Right renal pelvis (tissue), 4 donors: Measurements from ENCODE around the gene UBB. TPM values are rescaled to one million over a fixed set of nuclear protein-coding genes. Genes with fewer than 3 reads are reported as not detected.

Source experiments
- DNase-seq, 4 donors: peaks; one replicate each; pipeline ENCODE4 v3.0.0-alpha.2; 2013; ENCODE audit warnings: low read depth in 4 of 4, low spot score in 3 of 4, missing footprints in 1 of 4
- polyA plus RNA-seq, 4 donors: library from polyadenylated mRNA; unstranded; fragments of 120-200 nt; gene quantifications; one replicate each; pipeline ENCODE4 v1.2.1, GENCODE V29; 2013; ENCODE audit not compliant: insufficient read length in 4 of 4

Gene UBB
- polyA plus RNA-seq, 4 donors, result 1,918 to 2,243 (median 2,152) TPM

DNA sequence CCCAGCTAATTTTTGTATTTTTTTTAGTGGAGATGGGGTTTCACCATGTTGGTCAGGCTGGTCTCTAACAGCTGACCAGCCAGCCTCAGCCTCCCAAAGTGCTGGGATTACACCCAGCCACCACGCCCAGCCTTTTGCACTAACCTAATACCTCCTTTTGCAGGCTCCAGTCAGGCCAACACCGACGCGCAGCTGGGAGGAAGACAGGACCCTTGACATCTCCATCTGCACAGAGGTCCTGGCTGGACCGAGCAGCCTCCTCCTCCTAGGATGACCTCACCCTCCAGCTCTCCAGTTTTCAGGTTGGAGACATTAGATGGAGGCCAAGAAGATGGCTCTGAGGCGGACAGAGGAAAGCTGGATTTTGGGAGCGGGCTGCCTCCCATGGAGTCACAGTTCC, 36.5 kb downstream of the UBB start:
- DNase-seq, result no peak

DNA sequence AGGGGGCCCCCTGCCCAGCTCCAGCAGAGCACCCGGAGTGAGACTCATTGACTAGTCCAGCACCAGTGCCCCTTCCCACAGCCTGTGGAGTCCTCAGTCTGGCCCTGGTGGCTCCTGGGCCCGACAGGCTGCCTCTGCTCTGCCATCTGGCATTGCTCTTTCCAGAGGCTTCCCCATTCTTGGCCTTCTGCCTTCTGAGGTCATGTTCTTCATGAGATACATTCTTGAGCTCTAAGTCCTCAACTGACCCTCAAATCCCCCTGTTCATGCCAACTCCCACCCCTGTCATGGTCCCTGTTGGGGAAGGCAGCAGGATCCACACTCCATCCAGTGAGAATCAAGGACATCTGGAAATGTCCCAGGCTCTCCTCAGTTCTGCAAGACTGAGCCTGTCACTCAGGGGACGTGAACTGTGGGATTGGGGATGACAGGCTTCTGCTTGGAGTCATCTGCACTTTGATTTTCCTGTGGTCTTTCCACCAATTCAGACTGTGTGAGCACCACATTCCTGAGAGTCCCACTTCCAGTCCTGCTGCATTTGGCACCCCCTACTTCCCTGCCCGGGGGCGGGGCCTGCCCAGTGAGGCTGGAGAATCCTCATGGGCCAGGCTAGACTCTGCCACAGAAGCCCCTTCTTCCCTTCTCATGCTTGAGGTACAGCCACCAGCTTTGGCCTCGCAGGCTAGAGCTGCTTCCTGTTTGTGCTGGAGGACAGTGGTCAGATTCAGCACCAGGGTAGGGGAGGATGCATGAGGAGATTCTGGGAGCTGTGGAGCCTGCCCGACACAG, 37.2 kb downstream of the UBB start:
- DNase-seq, result no peak

DNA sequence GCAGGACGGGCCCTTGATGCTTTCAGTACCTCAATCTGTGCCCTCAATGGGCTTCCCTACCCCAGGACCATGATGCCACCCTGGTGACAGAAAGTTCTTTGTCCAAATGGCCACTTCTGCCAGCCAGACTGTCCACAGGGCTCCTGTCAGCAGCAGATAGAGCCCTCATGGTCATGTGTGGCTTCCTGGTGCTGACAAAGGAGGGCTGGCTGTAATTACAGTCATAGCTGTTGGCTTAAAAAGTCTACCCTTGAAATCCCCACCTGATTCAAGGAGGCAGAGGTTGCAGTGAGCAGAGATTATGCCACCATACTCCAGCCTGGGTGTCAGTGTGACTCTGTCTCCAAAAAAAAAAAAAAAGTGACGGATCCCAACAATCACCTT, 37.8 kb downstream of the UBB start:
- DNase-seq, result no peak

DNA sequence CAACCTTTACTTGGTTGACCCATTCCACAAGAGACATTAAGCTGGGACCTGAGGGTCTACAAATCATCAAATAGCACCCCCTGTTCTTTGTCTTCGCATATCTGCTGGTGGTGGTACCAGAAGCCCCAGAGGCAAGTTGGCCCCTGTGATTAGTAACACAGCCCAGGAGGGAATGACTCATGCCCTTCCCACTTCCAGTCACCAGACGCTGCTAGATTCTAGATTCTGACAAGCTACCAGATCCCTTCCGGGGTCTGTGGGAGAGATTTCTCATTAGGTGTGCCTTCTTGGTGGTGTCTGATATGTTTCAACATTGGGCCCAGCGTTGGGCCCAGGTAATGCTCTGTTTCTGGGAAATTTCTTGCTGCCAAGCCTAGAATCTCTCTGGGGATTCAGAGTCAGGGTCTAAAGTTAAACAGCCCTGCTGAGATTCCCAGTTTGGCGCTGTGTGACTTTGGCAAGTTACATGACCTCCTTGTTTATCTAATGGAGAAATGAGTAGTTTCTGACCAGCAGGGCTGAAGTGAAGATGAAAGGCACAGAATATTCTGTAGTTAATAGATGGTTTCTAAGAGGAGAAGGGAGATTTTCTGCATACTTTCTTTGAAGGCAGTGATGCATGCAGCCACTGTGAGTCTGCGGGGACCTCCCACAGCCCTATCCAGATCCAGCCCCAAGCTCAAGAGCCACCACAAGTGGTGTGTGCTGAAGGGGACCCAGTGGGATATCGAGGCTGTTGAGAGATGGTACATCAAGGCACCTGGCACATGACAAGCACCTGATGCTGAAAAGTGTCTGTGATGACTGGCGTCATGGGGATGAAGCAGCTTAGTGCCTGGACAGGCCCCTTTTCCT, 38.4 kb downstream of the UBB start:
- no peak for DNase-seq

DNA sequence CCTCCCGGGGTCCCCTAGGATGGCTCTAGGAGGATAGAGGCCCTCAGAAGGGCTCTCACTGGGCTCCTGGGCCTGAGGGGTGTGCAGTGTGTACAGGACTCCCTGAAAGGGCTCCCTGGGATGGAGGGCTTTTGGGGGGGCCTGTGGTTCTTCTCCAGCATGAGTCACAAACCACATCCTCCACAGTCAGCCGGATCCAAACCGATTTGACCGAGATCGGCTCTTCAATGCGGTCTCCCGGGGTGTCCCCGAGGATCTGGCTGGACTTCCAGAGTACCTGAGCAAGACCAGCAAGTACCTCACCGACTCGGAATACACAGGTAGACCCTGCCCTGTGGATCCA, 39.0 kb downstream of the UBB start:
- no peak for DNase-seq

DNA sequence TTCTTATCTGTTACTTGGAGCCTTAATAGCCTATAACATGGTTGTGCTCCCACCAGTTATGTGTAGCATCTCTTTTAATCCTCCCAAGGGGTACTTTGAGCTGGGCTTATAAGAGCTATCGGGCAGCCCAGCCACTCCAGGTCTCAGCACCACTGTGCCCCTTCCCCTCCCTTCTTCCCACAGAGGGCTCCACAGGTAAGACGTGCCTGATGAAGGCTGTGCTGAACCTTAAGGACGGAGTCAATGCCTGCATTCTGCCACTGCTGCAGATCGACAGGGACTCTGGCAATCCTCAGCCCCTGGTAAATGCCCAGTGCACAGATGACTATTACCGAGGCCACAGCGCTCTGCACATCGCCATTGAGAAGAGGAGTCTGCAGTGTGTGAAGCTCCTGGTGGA, 41.5 kb downstream of the UBB start:
- no peak for DNase-seq

DNA sequence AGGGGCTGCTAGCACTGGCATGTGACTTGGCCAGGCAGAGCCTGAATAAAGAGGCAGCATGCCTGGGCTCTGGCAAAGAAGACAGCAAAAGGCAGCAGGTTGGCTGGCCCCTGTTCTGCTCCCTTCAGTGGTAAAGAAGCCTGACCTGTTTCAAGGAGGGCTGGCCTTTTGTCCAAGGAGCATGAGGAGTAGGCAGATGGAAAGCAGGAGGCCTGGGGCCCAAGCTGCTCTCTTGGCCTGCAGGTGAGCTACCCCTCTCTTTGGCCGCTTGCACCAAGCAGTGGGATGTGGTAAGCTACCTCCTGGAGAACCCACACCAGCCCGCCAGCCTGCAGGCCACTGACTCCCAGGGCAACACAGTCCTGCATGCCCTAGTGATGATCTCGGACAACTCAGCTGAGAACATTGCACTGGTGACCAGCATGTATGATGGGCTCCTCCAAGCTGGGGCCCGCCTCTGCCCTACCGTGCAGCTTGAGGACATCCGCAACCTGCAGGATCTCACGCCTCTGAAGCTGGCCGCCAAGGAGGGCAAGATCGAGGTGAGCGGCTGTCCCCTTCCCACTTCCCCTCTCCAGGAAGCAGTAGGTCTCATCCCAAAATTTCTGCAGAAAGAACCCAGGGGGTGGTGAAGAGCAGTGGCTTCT, 42.5 kb downstream of the UBB start:
- no peak for DNase-seq

DNA sequence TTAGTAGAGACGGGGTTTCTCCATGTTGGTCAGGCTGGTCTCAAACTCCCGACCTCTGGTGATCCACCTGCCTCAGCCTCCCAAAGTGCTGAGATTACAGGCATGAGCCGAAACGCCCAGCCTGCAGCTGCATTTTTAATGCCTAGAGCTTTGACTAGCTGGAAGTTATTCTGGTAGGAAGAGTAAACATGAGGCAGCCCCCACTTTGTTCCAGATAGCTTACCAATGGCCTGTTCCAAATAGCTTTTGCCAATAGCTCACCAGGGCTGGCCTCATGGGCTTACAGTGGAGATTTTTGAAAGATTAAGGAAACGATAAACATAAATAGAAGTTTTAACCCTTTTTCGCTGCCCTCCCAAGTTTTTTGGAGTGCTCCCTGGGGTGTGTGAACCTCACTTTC, 44.3 kb downstream of the UBB start:
- no peak for DNase-seq

DNA sequence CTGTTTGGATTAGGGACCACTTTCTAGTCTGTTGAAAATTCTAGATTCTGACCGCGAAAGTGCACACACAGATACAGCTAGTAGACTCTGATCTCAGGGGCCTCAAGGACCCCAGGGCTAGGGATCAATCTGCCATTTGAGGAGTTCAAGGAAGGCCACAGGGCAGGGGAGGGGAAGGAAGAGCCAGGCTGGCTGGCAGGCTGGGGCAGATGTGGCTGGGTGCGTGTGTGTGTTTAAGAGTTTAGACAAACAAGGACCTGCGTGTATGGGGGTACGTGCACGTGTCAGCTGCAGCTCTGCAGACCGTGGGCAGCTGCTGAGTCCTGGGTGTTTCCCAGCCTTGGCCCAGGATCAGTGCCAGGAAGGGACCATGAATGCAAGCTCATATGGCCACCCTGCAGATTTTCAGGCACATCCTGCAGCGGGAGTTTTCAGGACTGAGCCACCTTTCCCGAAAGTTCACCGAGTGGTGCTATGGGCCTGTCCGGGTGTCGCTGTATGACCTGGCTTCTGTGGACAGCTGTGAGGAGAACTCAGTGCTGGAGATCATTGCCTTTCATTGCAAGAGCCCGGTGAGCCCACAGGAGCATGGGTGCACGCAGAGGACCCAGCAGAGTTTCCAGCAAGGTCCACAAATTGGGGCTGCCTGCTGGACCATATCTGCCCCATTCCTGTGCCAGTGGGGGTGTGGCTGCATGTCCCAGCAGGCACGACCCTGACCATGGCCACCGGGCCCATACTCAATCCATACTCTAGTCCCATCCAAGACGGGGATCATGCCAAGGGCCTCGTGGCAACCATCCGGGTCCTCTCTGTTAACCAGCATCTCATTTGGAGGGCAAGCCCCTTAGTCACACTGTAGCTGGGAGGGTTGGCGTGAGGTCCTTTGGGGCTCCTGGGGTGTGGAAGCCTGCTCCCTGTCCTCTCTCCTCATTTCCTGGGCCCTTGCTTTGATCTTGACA, 45.1 kb downstream of the UBB start:
- DNase-seq, result no peak

DNA sequence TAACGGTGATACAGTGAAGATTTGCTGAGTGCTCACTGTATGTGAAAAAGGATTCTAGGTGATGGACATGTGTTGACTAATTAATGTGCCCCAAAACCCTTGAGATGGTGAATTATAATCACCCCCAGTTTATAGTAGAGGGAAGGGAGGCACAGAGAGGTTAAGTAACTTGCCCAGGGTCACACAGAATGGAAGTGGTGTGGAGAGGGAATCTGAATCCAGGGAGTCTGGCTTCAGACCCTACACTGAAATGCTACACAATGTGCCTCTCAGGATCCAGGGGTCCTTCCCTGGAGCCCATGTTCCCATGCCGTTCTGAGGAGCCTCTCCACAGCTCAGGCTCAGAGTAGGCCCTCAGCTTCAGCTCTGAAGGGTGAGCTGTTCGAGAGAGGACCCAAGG, 46.1 kb downstream of the UBB start:
- DNase-seq, result no peak

DNA sequence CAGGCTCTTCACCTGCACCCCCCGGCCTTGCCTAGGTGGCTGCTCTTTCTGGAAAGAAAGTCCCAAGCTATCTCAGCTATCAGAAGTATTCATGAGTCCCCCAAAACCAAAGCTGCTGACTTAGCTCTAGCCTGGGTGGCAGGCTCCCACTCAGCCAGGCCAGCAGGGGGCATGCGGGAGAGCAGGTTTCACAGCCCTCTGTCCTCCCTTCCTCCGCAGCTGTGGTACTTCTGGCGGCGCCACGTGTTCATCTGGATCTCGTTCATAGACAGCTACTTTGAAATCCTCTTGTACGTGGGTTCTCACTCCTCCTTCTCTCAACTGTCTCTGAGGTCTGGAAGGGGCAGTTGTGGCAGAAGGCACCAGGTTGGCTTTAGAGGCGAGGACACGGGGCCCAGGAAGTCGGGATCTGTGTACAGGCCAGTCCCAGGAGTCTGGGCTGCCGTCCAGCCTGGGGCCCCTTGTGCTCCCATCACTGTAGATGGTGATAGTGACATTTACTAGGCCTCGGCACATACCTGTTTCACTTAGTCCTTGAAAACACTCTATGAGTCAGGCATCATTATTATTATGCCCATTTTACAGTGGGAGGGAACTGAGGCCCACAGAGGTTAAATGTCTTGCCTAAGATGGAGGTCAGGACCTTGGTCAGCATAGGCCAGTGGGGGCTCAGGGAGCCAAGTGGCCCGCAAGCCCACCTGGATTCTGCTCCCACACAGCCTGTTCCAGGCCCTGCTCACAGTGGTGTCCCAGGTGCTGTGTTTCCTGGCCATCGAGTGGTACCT, 47.4 kb downstream of the UBB start:
- no peak for DNase-seq

DNA sequence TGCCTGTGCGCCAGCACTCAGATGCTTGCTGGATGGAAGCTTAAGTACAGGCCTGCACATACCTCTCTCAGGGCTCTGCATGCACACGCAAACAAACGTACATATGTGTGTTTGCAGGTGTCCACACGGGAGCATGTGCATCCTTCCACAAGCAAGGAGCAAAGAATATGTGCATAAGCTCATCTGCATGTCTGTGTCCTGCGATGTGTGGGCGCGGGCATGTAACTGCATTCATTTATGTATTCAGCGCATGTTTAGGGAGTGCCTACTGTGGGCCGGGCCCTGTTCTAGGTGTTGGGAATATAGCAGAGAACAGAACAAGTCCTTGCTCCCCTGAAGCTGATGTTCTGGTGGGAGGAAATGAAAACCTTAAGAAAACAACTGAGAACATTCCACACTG, 48.2 kb downstream of the UBB start:
- no peak for DNase-seq

DNA sequence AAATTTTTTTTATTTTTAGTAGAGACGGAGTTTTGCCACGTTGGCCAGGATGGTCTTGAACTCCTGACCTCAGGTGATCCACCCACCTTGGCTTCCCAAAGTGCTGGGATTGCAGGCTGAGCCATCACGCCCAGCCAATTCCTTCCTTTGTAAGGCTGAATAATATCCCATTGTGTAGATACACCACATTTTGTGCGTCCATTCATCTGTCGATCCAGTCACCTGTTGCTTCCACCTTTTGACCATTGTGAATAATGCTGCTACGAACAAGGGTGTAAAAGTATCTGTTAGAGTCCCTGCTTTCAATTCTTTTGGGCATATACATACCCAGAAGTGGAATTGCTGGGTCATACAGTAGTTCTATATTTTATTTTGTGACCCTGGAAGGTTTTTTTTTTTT, 49.8 kb downstream of the UBB start:
- no peak for DNase-seq

DNA sequence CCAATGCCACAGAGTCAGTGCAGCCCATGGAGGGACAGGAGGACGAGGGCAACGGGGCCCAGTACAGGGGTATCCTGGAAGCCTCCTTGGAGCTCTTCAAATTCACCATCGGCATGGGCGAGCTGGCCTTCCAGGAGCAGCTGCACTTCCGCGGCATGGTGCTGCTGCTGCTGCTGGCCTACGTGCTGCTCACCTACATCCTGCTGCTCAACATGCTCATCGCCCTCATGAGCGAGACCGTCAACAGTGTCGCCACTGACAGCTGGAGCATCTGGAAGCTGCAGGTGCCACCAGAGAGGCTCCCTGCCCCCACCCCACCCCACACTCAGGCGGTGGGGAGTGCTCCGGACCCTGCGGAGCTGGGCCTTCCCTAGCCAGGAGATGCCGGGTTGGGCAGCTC, 51.1 kb downstream of the UBB start:
- DNase-seq, result no peak

Other genes with a start within 250 kb of the UBB start
- gene NCOR1, start 165.6 kb upstream of the UBB start, polyA plus RNA-seq, result 100 to 1,000 TPM in 3 of 4 donors, 10 to 100 TPM in 1; 94.2 to 111 (median 108) TPM
- gene PIGL, start 163.9 kb upstream of the UBB start, polyA plus RNA-seq, result 10 to 100 TPM; 23.6 to 28.9 (median 26.0) TPM
- 10 to 100 TPM; 63.2 to 81.7 (median 76.4) TPM for gene CENPV, start 27.6 kb upstream of the UBB start, polyA plus RNA-seq
- 1 to 10 TPM; 2.3 to 3.6 (median 3.4) TPM for gene TRPV2, start 34.5 kb downstream of the UBB start, polyA plus RNA-seq
- 1 to 10 TPM; 3.7 to 5.2 (median 4.5) TPM for gene LRRC75A, start 111.1 kb downstream of the UBB start, polyA plus RNA-seq
- 10 to 100 TPM; 10.2 to 13.2 (median 11.8) TPM for gene ZNF287, start 188.1 kb downstream of the UBB start, polyA plus RNA-seq